PC-9 (cell line): ENCODE data around the gene CEP131. TPM values are rescaled to one million over a fixed set of nuclear protein-coding genes. Genes with fewer than 3 reads are reported as not detected.

Experiments used
- BruUV-seq: library from RNA; stranded (reverse); fragments of 400-500 nt; replicated peaks from 2 replicates; lab custom pipeline; 2021; lab: Mats Ljungman, UMichigan
- CTCF ChIA-PET: fragments of 300-600 bp; sonication (Branson Sonifier 250); formaldehyde crosslinking; loops from one replicate; lab custom pipeline; 2022; ENCODE audit warnings: antibody characterized with exemption; lab: Charles Lee
- POLR2A ChIA-PET: fragments of 300-600 bp; sonication (Branson Sonifier 250); formaldehyde crosslinking; loops from one replicate; lab custom pipeline; 2022; ENCODE audit warnings: antibody characterized with exemption; ENCODE audit not compliant: unreplicated experiment; lab: Charles Lee
- DNase-seq, 2 experiments: peaks; one replicate each; pipeline versions ENCODE4 v3.0.0 to v3.0.0-alpha.2; 2015 to 2022; ENCODE audit warnings: mixed read lengths in 1 of 2
- H2AFZ ChIP-seq: fragments of 200-600 bp; sonication (generic); 2 replicates; pipeline ENCODE4 v1.8.1; 2017; ENCODE audit warnings: antibody characterized with exemption
- H3F3A ChIP-seq: fragments of 200-600 bp; sonication (generic); 2 replicates; pipeline ENCODE4 v1.8.1; 2017; ENCODE audit warnings: antibody characterized with exemption, mild to moderate bottlenecking, low read depth; ENCODE audit not compliant: insufficient read depth
- H3K27ac ChIP-seq: fragments of 200-600 bp; sonication (generic); 2 replicates; pipeline ENCODE4 v1.6.1; 2016; ENCODE audit warnings: mixed run types
- H3K27me3 ChIP-seq: fragments of 200-600 bp; sonication (generic); 2 replicates; pipeline ENCODE4 v1.6.1; 2016; ENCODE audit warnings: low read depth, mixed run types; ENCODE audit not compliant: insufficient read depth
- H3K36me3 ChIP-seq: fragments of 200-600 bp; sonication (generic); 2 replicates; pipeline ENCODE4 v1.6.1; 2016; ENCODE audit warnings: low read depth, mixed run types
- H3K4me1 ChIP-seq: fragments of 200-600 bp; sonication (generic); replicated peaks from 2 replicates; pipeline ENCODE4 v1.6.1; 2016; ENCODE audit warnings: mixed run types; ENCODE audit not compliant: insufficient read depth
- H3K4me2 ChIP-seq: fragments of 200-600 bp; sonication (generic); 2 replicates; pipeline ENCODE4 v1.6.1; 2017; ENCODE audit warnings: mixed run types
- H3K4me3 ChIP-seq: fragments of 200-600 bp; sonication (generic); 2 replicates; pipeline ENCODE4 v1.6.1; 2016; ENCODE audit warnings: mixed run types
- H3K79me2 ChIP-seq: fragments of 200-600 bp; sonication (generic); 2 replicates; pipeline ENCODE4 v1.6.1; 2017; ENCODE audit warnings: low read depth, mixed run types
- H3K9me2 ChIP-seq: fragments of 200-600 bp; sonication (generic); 2 replicates; pipeline ENCODE4 v1.8.1; 2017; ENCODE audit warnings: mild to moderate bottlenecking; ENCODE audit not compliant: insufficient read depth
- H3K9me3 ChIP-seq: fragments of 200-600 bp; sonication (generic); 2 replicates; pipeline ENCODE4 v1.8.1; 2016; ENCODE audit warnings: low read depth; ENCODE audit not compliant: insufficient read depth
- H4K20me1 ChIP-seq: fragments of 200-600 bp; sonication (generic); 2 replicates; pipeline ENCODE4 v1.8.1; 2017; ENCODE audit not compliant: insufficient read depth
- CTCF ChIP-seq: fragments of 200-600 bp; sonication (generic); conservative IDR thresholded peaks from 2 replicates; pipeline ENCODE4 v1.6.1; 2017; ENCODE audit warnings: mixed run types, antibody characterized with exemption, mild to moderate bottlenecking, moderate library complexity
- EZH2 ChIP-seq: fragments of 200-600 bp; sonication (generic); IDR thresholded peaks from 2 replicates; pipeline ENCODE4 v1.8.0; 2017; ENCODE audit warnings: antibody characterized with exemption, low read depth
- intact Hi-C: fragments of 100-400 bp; cut with micrococcal nuclease; formaldehyde crosslinking; loops from one replicate; pipeline ENCODE4 v1.10.0; 2022; ENCODE audit not compliant: unreplicated experiment
- total RNA-seq: library from RNA; stranded (reverse); gene quantifications from 2 replicates; pipeline ENCODE4 v1.2.3, GENCODE V29; 2021

The CEP131 gene
- total RNA-seq, 1 experiment from 2014 or later: 24.4 TPM

GRCh38 chr17:81245665-81246342, 23.0 kb upstream of the CEP131 start:
- Histone ChIP-seq H3K9me2 (no peaks in the 10 kb centered on the region), H2AFZ (no peak overlapping the region), H3K9me3 (no peaks in the 10 kb centered on the region), H3K4me3 (no peak overlapping the region), H3K79me2 (no peaks in the 10 kb centered on the region), H4K20me1 (no peaks in the 10 kb centered on the region; the same call in 1 of the 2 replicates), H3K4me1 (no peaks in the 10 kb centered on the region), H3K4me2 (no peak overlapping the region), H3K36me3 (no peaks in the 10 kb centered on the region), H3F3A (0 out of 2 replicates have a peak, but pooled peaks cover 7% of the 10 kb centered on the region), H3K27me3 (no peaks in the 10 kb centered on the region), H3K27ac (no peak overlapping the region)
- no peak for DNase-seq
- POLR2A ChIA-PET: no interaction called here
- no TSS peak for BruUV-seq
- CTCF ChIA-PET: interaction anchor here (0.5 kb wide), 1 partner anchor 177 kb away, joined by 5 read pairs; no protein-coding TSS in a partner anchor
- TF ChIP-seq CTCF (no peak), EZH2 (no peak)
- intact Hi-C loops: no loop called here

- no peaks in the 10 kb centered on the region for H3K9me3 ChIP-seq
- CTCF ChIA-PET: interaction anchor here (0.5 kb wide), 1 partner anchor 178 kb away, joined by 5 read pairs; no protein-coding TSS in a partner anchor
- H3K79me2 ChIP-seq: peaks cover 6% of the 10 kb centered on the region
- H3K4me1 ChIP-seq: no peaks in the 10 kb centered on the region
- no peak overlapping the region for H3K4me3 ChIP-seq
- H3K4me2 ChIP-seq: no peak overlapping the region
- no peak overlapping the region for H2AFZ ChIP-seq
- TF ChIP-seq EZH2: no peak
- no peak for TF ChIP-seq CTCF
- no peaks in the 10 kb centered on the region; the same call in 1 of the 2 replicates for H4K20me1 ChIP-seq
- H3K27ac ChIP-seq: no peak overlapping the region
- no peak for DNase-seq
- no peaks in the 10 kb centered on the region for H3K27me3 ChIP-seq
- POLR2A ChIA-PET: no interaction called here
- H3F3A ChIP-seq: 0 out of 2 replicates have a peak, but pooled peaks cover 7% of the 10 kb centered on the region
- H3K36me3 ChIP-seq: no peaks in the 10 kb centered on the region
- no peaks in the 10 kb centered on the region for H3K9me2 ChIP-seq
- no TSS peak for BruUV-seq
- intact Hi-C loops: no loop called here
Measured at GRCh38 chr17:81245024-81245664, 22.4 kb upstream of the CEP131 start.

- TF ChIP-seq EZH2 (no peak), CTCF (no peak)
- Histone ChIP-seq H4K20me1 (no peaks in the 10 kb centered on the region; the same call in 1 of the 2 replicates), H3K4me1 (no peaks in the 10 kb centered on the region), H3K79me2 (peaks cover 13% of the 10 kb centered on the region), H3K9me3 (no peaks in the 10 kb centered on the region), H2AFZ (no peak overlapping the region), H3F3A (0 out of 2 replicates have a peak, but pooled peaks cover 7% of the 10 kb centered on the region), H3K36me3 (no peaks in the 10 kb centered on the region), H3K9me2 (no peaks in the 10 kb centered on the region), H3K27me3 (no peaks in the 10 kb centered on the region), H3K4me3 (no peak overlapping the region), H3K4me2 (no peak overlapping the region), H3K27ac (no peak overlapping the region)
- intact Hi-C loops: loop anchor here (5.0 kb wide), 1 partner anchor 322 kb away; no protein-coding TSS in a partner anchor
- ChIA-PET POLR2A (no interaction called here), CTCF (no interaction called here)
- no TSS peak for BruUV-seq
- DNase-seq: no peak
Measured at GRCh38 chr17:81244358-81245023, 21.7 kb upstream of the CEP131 start.
